GM21526 (cell line): ENCODE data around the gene UBE2E2.
A peak's percentile ranks its signal among the peaks of the same experiment; 100 is the strongest.

Experiments
- ATAC-seq: cut with Tn5 transposase; IDR thresholded peaks from one replicate; pipeline ENCODE4 v1.9.1; 2021; ENCODE audit warnings: moderate library complexity; ENCODE audit not compliant: unreplicated experiment, low FRiP score

The UBE2E2 gene

DNA sequence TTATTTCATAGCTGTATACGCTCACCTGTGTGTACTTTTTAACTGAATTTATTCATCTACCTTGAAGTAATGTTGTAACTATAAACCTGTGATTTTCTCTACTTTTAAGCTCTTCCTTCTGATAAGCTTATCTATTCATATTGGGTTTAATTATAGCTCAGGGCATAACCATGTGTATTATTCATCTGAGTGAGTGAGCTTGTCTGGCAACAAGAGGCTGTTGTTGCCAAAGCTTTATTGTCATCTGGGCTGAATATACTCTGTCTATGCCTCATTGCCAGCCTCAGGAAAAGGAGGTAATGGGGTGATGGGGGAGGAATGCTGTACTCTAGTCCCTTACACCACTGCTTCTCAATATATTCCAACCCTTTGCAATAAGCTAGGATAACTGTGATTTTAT lies 292.4 kb downstream of the UBE2E2 start:
- no peak for ATAC-seq

- ATAC-seq: peak; percentile 65
Measured at GRCh38 chr3:23496165-23496564, 293.0 kb downstream of the UBE2E2 start.

DNA sequence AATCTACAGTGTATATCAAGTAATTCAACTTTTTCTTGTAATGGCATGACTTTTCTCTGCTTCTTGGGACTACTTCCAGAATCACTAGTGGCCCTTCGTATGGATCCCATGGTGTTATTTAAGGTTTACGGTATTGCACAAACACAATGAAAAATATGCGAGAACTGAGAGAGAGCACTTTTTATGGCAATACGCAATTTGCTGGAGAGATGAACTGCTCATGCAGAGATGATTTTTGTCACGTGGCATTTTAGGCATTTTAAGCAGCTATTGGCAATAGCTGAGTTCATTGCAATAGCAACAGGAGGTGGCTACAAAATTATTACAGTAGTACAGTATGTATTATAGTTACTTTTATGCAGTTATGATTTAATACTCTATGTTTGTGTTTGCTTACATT lies 294.0 kb downstream of the UBE2E2 start:
- ATAC-seq: no peak

DNA sequence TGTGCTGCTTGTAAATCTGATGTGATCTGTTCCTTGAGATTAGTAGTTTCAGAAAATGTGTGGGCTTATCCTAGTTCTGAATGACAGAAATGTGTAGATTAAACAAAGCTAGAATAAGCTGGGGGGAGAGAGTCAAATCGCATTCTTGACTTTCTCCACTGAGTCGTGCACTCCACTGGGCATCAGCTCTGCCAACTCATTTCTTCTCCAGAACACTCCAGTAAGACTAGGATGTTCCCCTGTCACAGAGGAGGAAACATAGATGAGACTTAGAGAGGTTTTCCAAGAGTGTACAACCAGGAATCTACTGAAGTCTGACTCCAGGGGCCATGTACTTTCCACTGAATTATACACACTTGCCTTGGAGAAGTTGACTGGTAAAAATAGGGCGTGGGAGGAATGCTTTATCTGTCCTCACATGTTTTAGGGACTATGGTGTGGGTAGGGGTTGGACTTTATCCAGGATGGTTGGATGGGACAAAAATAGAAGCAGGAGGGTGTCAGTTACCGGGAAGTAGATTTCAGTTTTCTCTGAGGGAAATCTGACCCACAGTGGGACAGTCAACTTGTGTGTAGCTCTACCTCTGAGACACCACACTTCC lies 298.2 kb downstream of the UBE2E2 start:
- no peak for ATAC-seq

DNA sequence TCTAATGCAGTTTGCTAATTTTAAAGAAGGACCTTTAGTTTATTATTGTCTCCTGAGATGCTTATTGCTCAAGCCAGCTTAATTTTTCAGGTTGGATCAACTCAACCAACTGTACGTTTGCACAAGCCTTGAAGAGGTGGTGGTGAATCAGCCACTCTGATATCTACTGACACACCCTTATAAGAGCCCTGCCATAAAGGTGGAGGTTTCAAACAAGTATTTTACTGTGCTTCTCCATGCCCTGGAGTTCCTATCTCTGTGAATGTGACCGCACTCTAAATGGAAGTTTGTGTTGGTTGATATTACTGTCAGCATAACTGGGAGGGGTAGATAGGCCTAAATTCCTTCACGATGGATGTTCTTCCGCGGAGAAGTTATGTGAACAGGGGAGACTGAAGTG lies 305.3 kb downstream of the UBE2E2 start:
- ATAC-seq: no peak

DNA sequence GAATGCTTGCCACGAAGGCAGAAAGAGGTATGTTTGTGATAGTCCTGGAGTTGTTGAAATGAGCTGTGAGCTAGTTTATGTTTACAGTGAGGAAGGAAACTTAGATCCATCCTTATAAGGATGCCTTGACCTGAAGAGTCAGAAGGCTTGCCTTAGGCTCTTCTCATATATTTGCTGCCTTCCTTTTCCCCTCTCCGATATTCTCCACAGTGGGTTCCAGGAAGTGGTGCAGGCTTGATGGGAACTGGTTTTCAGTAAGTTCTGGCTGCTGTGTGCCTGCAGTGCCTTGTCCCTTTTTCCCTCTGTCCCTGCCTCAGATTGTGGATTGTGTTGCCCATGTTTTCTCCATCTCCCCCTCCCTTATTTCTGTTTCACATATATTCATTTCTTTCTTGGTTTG lies 315.3 kb downstream of the UBE2E2 start:
- ATAC-seq: no peak

DNA sequence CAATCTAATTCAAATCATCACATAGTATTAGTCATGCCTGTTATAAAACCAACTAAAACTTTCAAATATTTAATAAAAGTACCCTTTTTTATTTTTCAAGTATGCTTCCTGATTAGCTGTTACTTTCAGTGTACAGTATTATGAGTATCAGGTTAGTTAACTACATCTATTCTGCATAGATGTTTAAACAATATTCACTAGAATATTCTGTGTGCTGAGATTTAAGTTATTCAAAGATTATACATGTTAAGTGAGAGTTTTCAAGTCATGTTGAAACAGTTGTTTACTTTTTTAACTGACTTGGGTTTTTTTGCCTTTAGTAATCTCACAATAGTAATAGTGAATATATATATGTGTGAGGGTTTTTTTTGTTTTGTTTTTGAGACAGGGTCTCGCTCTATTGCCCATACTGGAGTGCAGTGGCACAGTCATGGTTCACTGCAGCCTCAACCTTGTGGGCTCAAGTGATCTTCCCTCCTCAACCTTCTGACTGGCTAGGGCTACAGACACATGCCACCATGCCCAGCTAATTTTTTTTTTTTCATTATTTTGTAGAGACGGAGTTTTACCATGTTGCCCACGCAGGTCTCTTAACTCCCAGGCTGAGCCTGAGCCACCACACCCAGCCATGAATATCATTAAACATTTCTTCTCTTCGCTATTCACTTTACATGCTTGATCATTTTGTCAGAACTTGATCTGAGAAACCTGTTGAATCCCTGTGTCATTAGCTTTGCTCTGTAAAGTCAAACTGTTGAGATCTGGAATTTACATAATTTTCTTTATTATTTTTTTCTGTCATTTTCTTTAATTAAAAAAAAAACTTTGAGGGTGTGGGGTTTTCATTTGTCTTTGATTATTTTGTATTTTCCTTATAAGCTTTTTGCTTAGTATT lies 316.4 kb downstream of the UBE2E2 start:
- ATAC-seq: no peak

- no peak for ATAC-seq
Measured at GRCh38 chr3:23527326-23527725, 324.2 kb downstream of the UBE2E2 start.

DNA sequence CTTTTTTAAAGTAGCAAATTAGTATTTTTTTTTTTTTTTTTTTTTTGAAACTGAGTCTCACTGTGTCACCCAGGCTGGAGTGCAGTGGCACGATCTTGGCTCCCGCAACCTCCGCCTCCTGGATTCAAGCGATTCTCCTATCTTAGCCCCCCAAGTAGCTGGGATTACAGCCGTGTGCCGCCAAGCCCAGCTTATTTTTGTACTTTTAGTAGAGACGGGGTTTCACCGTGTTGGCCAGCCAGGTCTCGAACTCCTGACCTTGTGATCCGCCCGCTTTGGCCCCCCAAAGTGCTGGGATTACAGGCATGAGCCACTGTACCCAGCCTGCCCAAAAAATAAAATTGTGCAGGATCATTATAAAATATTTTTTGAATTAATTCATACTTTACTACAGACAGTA lies 330.5 kb downstream of the UBE2E2 start:
- ATAC-seq: no peak

DNA sequence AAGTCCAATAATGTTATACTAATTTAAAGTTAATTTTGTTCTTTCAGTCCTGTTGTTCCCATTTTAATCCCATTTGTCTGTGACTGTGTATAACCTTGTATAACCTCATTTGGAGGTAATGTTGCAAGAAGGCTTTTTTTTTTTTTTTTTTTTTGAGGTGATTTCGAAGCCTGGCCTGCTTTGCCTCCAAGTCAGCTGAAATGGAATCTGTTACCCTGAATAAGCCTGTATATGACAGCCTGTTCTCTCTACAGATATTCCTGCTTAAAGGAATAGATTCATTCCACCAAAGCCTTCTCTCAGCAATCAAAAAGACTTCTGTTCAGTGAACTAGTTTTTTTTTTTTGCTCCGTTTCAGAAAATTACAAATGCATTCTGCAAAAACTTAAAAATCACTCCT lies 330.9 kb downstream of the UBE2E2 start:
- no peak for ATAC-seq

DNA sequence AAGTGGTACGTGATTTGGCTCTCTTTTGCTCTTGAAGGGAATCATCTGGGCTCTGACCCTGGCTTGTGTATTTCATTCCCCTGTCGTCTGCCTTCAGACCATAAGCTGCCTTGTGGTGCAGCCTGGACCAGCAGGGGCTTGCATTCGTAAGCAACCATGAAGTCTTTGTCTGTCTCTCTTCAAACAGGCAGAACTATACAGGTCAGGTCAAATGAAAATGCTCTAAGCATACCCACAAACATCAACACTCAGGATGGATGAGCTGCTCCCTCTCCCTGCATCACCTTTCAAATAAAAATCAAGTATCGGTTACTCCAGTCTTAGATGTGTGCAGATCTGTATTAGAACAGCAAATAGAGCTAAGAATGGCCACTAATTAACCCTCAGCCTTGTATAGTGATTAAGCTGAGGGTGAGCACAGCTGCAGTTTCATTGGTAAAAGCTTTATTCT lies 334.0 kb downstream of the UBE2E2 start:
- no peak for ATAC-seq

- ATAC-seq: no peak
Measured at GRCh38 chr3:23539185-23539584, 336.1 kb downstream of the UBE2E2 start.

DNA sequence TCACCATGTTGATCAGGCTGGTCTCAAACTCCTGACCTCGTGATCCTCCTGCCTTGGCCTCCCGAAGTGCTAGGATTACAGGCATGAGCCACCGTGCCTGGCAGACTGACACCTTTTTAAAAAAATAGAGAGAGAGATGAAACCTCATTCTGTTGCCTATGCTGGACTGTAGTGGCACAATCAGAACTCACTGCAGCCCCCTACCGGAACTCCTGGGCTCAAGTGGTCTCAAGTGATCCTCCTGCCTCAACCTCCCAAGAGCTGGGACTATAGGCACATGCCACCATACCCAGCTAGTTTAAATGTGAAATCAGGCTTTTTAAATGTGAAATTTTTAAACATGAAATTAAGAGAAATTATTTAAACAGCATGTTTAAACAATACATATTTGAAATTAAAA lies 337.5 kb downstream of the UBE2E2 start:
- no peak for ATAC-seq

DNA sequence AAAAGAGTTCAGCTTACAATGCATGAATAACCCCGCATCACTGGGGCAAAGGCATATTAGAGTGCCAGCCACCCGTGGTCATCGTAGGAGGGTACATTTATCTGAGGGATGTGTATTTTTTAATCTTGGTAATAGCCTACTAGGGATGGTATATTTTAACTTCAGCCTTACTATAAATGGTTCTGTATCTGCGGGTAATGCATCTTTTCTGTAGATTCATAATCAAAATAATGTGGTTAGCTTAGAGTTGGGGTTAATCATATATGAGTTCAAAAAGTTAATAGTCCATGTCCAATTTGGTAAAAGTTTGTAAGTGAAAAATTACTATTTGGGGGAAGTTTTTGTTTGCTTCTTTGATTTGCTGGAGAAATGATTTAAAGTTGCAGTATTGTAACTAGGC lies 339.0 kb downstream of the UBE2E2 start:
- no peak for ATAC-seq

- ATAC-seq: no peak
Measured at GRCh38 chr3:23546181-23546580, 343.1 kb downstream of the UBE2E2 start.

DNA sequence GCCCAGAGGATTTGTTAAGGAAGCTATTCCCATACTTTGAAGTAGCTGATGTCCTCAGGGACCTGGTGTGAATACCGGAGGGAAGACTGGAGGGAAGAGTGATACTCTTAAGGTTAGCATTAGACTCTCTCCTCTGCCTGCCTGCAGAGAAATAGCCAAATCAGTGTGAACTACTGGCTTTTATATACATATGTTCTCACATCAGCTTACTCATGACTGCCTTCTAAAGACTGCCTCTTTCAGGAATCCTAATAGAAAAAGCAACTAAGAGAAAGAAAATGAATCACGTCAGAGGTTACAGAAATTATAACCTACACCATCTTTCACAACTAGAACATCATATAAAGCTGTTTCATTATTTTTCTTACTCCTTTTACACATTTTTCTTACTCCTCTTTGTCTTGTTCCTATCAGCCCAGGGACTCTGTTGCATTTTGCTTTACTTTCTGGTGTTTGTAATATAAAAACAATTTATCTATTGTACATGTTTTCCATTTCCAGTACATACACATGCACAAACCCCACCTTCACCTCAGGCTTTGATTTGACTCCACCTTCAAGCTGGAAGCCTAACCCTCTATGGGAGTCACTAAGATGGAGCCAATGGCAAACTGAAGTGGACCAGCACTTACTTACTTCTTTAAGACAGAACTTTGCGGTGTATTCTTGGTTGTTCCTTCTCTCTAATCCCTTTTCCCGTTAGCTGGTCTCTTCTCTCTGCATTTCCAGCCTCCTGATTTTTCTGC lies 345.0 kb downstream of the UBE2E2 start:
- no peak for ATAC-seq

- ATAC-seq: no peak
Measured at GRCh38 chr3:23548706-23549105, 345.6 kb downstream of the UBE2E2 start.

GRCh38 chr3:23549148-23549910 lies 346.2 kb downstream of the UBE2E2 start:
- no peak for ATAC-seq

GRCh38 chr3:23550402-23550801 lies 347.3 kb downstream of the UBE2E2 start:
- ATAC-seq: peak; percentile 91

DNA sequence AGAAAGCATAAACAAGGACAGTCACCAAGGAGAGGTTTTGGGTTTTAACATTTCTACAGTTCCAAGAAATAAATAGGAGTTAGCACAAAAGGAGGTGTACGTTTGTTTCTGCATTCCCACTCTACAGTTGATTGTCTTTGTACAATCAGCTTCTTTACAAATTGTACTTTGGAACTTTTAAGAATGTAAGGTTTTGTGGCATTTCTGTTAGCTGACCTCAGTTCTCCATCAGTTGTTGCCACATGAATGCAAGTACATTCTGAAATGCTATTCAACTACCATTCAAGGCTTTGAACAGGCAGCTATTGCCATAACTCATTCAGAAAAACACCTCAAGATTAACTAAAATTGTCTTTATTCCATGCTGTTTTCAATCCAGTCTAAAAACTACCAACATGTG lies 349.4 kb downstream of the UBE2E2 start:
- ATAC-seq: no peak

GRCh38 chr3:23553353-23553752 lies 350.2 kb downstream of the UBE2E2 start:
- ATAC-seq: no peak
